ENCODE data around the gene PSMD4. TPM values are rescaled to one million over a fixed set of nuclear protein-coding genes. Genes with fewer than 3 reads are reported as not detected.

The PSMD4 gene
- 491 and 493 TPM in 2 replicates for total RNA-seq (2014; rRNA removed; shearing (Covaris generic))

DNA sequence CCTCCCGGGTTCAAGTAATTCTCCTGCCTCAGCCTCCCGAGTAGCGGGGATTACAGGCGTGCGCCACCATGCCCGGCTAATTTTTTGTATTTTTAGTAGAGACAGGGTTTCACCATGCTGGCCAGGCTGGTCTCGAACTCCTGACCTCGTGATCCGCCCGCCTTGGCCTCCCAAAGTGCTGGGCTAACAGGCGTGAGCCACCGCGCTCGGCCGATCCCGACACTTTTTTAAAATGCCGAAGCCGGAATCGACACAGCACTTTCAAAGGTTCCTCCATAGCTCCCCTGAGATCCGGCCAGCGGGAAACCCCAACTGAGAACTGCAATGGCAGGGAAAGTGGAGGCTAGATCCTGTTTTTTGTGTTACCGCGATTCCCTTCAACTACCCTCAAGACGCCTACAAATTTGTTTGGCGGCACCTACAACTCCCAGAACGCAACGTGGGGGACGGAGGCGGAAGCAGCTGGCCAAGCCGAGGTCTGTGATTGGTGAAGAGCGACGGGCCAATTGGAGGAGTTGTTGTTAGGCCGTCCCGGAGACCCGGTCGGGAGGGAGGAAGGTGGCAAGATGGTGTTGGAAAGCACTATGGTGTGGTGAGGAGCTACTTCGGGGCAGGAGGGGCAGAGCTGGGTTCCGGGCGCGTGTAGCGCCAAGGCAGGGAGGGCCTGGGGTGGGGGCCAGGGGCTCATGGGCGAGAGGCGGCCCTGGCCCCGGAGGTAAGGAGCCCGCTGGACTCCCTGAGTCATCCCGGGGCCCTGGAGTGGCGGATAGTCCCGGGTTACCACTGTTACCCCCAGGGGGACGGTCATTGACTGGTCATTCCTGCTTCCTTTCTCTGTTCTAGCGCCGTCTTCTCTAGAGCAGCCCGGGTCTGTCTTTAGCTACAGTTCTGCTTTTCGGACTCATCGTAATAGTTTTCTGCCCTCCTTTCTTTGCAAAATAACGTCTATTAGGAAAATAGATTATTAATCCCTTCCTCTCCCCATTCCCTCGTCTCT, at the start of gene PSMD4:
Gene PSMD4 (plus strand): TSS at position 518 of the 997 bp plus-strand sequence. CDS start 49 bp downstream, at position 567.

GRCh38 chr1:151281969-151282882, 27.7 kb downstream of the PSMD4 start, which contains the start of gene ZNF687:
TSS of gene ZNF687 (plus strand) at chr1:151282299. CDS start at chr1:151286292, 3,993 bp downstream.

Small RNA genes within 50 kb of the gene (small RNA-seq; reads per million reads assigned to genes)
- not detected for gene RN7SL444P

Other genes starting within 250 kb of the PSMD4 start
- gene MINDY1, start 247.8 kb upstream of the PSMD4 start, total RNA-seq (2014; rRNA removed; shearing (Covaris generic)): 12.5 and 13.5 TPM in 2 replicates
- 14.7 and 15.2 TPM in 2 replicates for gene PRUNE1, start 246.3 kb upstream of the PSMD4 start, total RNA-seq (2014; rRNA removed; shearing (Covaris generic))
- 0.30 and 2.2 TPM in 2 replicates for gene BNIPL, start 218.1 kb upstream of the PSMD4 start, total RNA-seq (2014; rRNA removed; shearing (Covaris generic))
- gene C1orf56, start 207.0 kb upstream of the PSMD4 start, total RNA-seq (2014; rRNA removed; shearing (Covaris generic)): 4.3 and 6.8 TPM in 2 replicates
- gene CDC42SE1, start 195.1 kb upstream of the PSMD4 start, total RNA-seq (2014; rRNA removed; shearing (Covaris generic)): 79.9 and 87.9 TPM in 2 replicates
- gene MLLT11, start 194.3 kb upstream of the PSMD4 start, total RNA-seq (2014; rRNA removed; shearing (Covaris generic)): 7.4 and 7.6 TPM in 2 replicates
- gene GABPB2, start 184.0 kb upstream of the PSMD4 start, total RNA-seq (2014; rRNA removed; shearing (Covaris generic)): 8.9 and 13.4 TPM in 2 replicates
- 1.1 and 2.3 TPM in 2 replicates for gene SEMA6C, start 108.1 kb upstream of the PSMD4 start, total RNA-seq (2014; rRNA removed; shearing (Covaris generic))
- not detected in 2 replicates for gene TNFAIP8L2, start 98.1 kb upstream of the PSMD4 start, total RNA-seq (2014; rRNA removed; shearing (Covaris generic))
- 13.2 and 15.1 TPM in 2 replicates for gene LYSMD1, start 88.8 kb upstream of the PSMD4 start, total RNA-seq (2014; rRNA removed; shearing (Covaris generic))
- 129 and 130 TPM in 2 replicates for gene SCNM1, start 88.6 kb upstream of the PSMD4 start, total RNA-seq (2014; rRNA removed; shearing (Covaris generic))
- 0.38 and 0.40 TPM in 2 replicates for gene TMOD4, start 78.8 kb upstream of the PSMD4 start, total RNA-seq (2014; rRNA removed; shearing (Covaris generic))
- 92.9 and 126 TPM in 2 replicates for gene VPS72, start 64.5 kb upstream of the PSMD4 start, total RNA-seq (2014; rRNA removed; shearing (Covaris generic))
- 72.2 and 99.9 TPM in 2 replicates for gene PIP5K1A, start 56.2 kb upstream of the PSMD4 start, total RNA-seq (2014; rRNA removed; shearing (Covaris generic))
- 33.5 and 34.2 TPM in 2 replicates for gene ZNF687, start 27.6 kb downstream of the PSMD4 start, total RNA-seq (2014; rRNA removed; shearing (Covaris generic))
- 70.3 and 78.9 TPM in 2 replicates for gene PI4KB, start 72.7 kb downstream of the PSMD4 start, total RNA-seq (2014; rRNA removed; shearing (Covaris generic))
- 99.2 and 108 TPM in 2 replicates for gene RFX5, start 92.5 kb downstream of the PSMD4 start, total RNA-seq (2014; rRNA removed; shearing (Covaris generic))
- gene SELENBP1, start 118.0 kb downstream of the PSMD4 start, total RNA-seq (2014; rRNA removed; shearing (Covaris generic)): not detected in 2 replicates
- 846 and 849 TPM in 2 replicates for gene PSMB4, start 144.8 kb downstream of the PSMD4 start, total RNA-seq (2014; rRNA removed; shearing (Covaris generic))
- gene POGZ, start 204.8 kb downstream of the PSMD4 start, total RNA-seq (2014; rRNA removed; shearing (Covaris generic)): 29.7 and 35.7 TPM in 2 replicates